HCT116 (cell line): ENCODE results near the gene MBD3L5. TPM values are rescaled to one million over a fixed set of nuclear protein-coding genes. Genes with fewer than 3 reads are reported as not detected.

Experiments used
- ATAC-seq: fragments of 200-7000 bp; cut with Tn5 transposase; 2 replicates; pipeline ENCODE4 v1.9.1; 2020; ENCODE audit warnings: mild to moderate bottlenecking, moderate library complexity
- BruUV-seq: library from RNA; stranded (reverse); fragments of 400-500 nt; replicated peaks from 2 replicates; lab custom pipeline; 2021; lab: Mats Ljungman, UMichigan
- CTCF ChIA-PET: fragments of 300-600 bp; sonication (Branson Sonifier 250); formaldehyde crosslinking; loops from one replicate; lab custom pipeline; 2021; ENCODE audit warnings: antibody characterized with exemption; lab: Charles Lee
- POLR2A ChIA-PET: fragments of 300-600, 350-600 bp; sonication (Branson Sonifier 250); formaldehyde crosslinking; loops from one replicate; lab custom pipeline; 2021; ENCODE audit warnings: antibody characterized with exemption; lab: Charles Lee
- RAD21 ChIA-PET, 2 experiments: fragments of 300-600 bp; sonication (Branson Sonifier 250); formaldehyde crosslinking; loops; one replicate each; lab custom pipeline; 2023; ENCODE audit warnings: low total read pairs in 2 of 2; ENCODE audit not compliant: uncharacterized antibody in 2 of 2, unreplicated experiment in 2 of 2, low non-redundant PET in 1 of 2; lab: Charles Lee
- DNase-seq: peaks from one replicate; pipeline ENCODE4 v3.0.0-alpha.2; 2010; ENCODE audit warnings: low read depth, low spot score
- H2AFZ ChIP-seq: fragments of 200-600 bp; shearing (Covaris generic), sonication (generic); 2 replicates; pipeline ENCODE4 v1.6.1; 2017; ENCODE audit warnings: low read depth, mixed run types, mixed read lengths, antibody characterized with exemption, low read length; ENCODE audit not compliant: poor library complexity, severe bottlenecking
- H3K27ac ChIP-seq: 2 replicates; pipeline ENCODE4 v1.5.1; 2012; ENCODE audit warnings: low read depth, low read length
- H3K27me3 ChIP-seq: fragments of 200-600 bp; sonication (generic); 2 replicates; pipeline ENCODE4 v1.6.1; 2016; ENCODE audit warnings: mixed run types, low read length, mixed read lengths; ENCODE audit not compliant: insufficient read depth
- H3K36me3 ChIP-seq, 2 experiments: fragments of 200-500 bp in 1 of 2; fragments of 200-600 bp in 1 of 2; sonication (Bioruptor generic) in 1 of 2; sonication (generic) in 1 of 2; 2 replicates each; pipeline versions ENCODE4 v1.5.1 to v1.6.1; 2014 to 2016; ENCODE audit warnings: low read length in 2 of 2, inconsistent platforms in 1 of 2, mixed read lengths in 1 of 2, mixed run types in 1 of 2; ENCODE audit not compliant: insufficient read depth in 2 of 2, control insufficient read depth in 1 of 2
- H3K4me1 ChIP-seq, 2 experiments: fragments of 200-600 bp in 1 of 2; sonication (generic) in 1 of 2; 2 replicates each; pipeline versions ENCODE4 v1.5.1 to v1.6.1; 2012 to 2017; ENCODE audit warnings: low read length in 2 of 2, inconsistent platforms in 1 of 2, mild to moderate bottlenecking in 1 of 2, mixed read lengths in 1 of 2, mixed run types in 1 of 2, moderate library complexity in 1 of 2; ENCODE audit not compliant: insufficient read depth in 2 of 2, control insufficient read depth in 1 of 2
- H3K4me2 ChIP-seq: fragments of 200-600 bp; sonication (generic); 2 replicates; pipeline ENCODE4 v1.6.1; 2017; ENCODE audit warnings: mixed run types, low read length, mixed read lengths
- H3K4me3 ChIP-seq, 2 experiments: fragments of 200-600 bp in 1 of 2; sonication (generic) in 1 of 2; replicated peaks in 1 of 2; 2 replicates each; pipeline ENCODE4 v1.5.1; 2011 to 2016; ENCODE audit warnings: low read length in 2 of 2, control low read depth in 1 of 2, low read depth in 1 of 2, mild to moderate bottlenecking in 1 of 2, mixed read lengths in 1 of 2, mixed run types in 1 of 2
- H3K79me2 ChIP-seq: fragments of 200-600 bp; sonication (generic); 2 replicates; pipeline ENCODE4 v1.6.1; 2017; ENCODE audit warnings: mild to moderate bottlenecking, mixed run types, low read length, moderate library complexity, mixed read lengths; ENCODE audit not compliant: insufficient read depth
- H3K9ac ChIP-seq: fragments of 200-600 bp; sonication (generic); 2 replicates; pipeline ENCODE4 v1.6.1; 2016; ENCODE audit warnings: low read length, mixed read lengths
- H3K9me2 ChIP-seq: fragments of 200-600 bp; sonication (generic), shearing (Covaris generic); 2 replicates; pipeline ENCODE4 v1.6.1; 2017; ENCODE audit warnings: mixed run types, mild to moderate bottlenecking, moderate library complexity; ENCODE audit not compliant: insufficient read depth
- H3K9me3 ChIP-seq, 2 experiments: fragments of 200-500 bp in 1 of 2; fragments of 200-600 bp in 1 of 2; sonication (Bioruptor generic) in 1 of 2; sonication (generic) in 1 of 2; 2 replicates each; pipeline ENCODE4 v1.6.1; 2014 to 2017; ENCODE audit warnings: low read length in 2 of 2, mixed read lengths in 2 of 2, inconsistent platforms in 1 of 2, low read depth in 1 of 2, mild to moderate bottlenecking in 1 of 2, mixed run types in 1 of 2, moderate library complexity in 1 of 2; ENCODE audit not compliant: control insufficient read depth in 1 of 2, insufficient read depth in 1 of 2
- H4K20me1 ChIP-seq: fragments of 200-600 bp; sonication (generic), shearing (Covaris generic); 2 replicates; pipeline ENCODE4 v1.6.1; 2017; ENCODE audit warnings: mixed run types, mild to moderate bottlenecking, moderate library complexity; ENCODE audit not compliant: insufficient read depth
- ATF3 ChIP-seq: IDR thresholded peaks from 2 replicates; pipeline ENCODE4 v1.6.1; 2012
- CEBPB ChIP-seq: IDR thresholded peaks from 2 replicates; pipeline ENCODE4 v1.6.1; 2012; ENCODE audit warnings: low read depth
- EGR1 ChIP-seq: IDR thresholded peaks from 2 replicates; pipeline ENCODE4 v1.6.1; 2012; ENCODE audit warnings: low read depth
- ELF1 ChIP-seq: IDR thresholded peaks from 2 replicates; pipeline ENCODE4 v1.6.1; 2012; ENCODE audit warnings: low read depth, borderline replicate concordance
- EZH2phosphoT487 ChIP-seq: fragments of 200-600 bp; IDR thresholded peaks from 2 replicates; pipeline ENCODE4 v1.6.1; 2018; ENCODE audit warnings: antibody characterized with exemption, borderline replicate concordance
- FOSL1 ChIP-seq: IDR thresholded peaks from 2 replicates; pipeline ENCODE4 v1.6.1; 2012; ENCODE audit warnings: low read depth
- POLR2A ChIP-seq: IDR thresholded peaks from 2 replicates; pipeline ENCODE4 v1.7.0; 2011; ENCODE audit warnings: borderline replicate concordance; ENCODE audit not compliant: insufficient read depth, insufficient read length; ENCODE audit errors: extremely low read depth
- RAD21 ChIP-seq: IDR thresholded peaks from 2 replicates; pipeline ENCODE4 v1.6.1; 2012; ENCODE audit warnings: low read depth, mild to moderate bottlenecking
- REST ChIP-seq: IDR thresholded peaks from 2 replicates; pipeline ENCODE4 v1.6.1; 2012; ENCODE audit warnings: low read depth
- SP1 ChIP-seq: IDR thresholded peaks from 2 replicates; pipeline ENCODE4 v1.6.1; 2012; ENCODE audit warnings: low read depth
- ZNF274 ChIP-seq: fragments of 200-500 bp; sonication (Bioruptor generic); IDR thresholded peaks from 2 replicates; pipeline ENCODE4 v1.6.1; 2014; ENCODE audit warnings: mild to moderate bottlenecking, low read depth, low read length, inconsistent platforms
- intact Hi-C: fragments of 100-400 bp; cut with micrococcal nuclease; formaldehyde crosslinking; loops from 2 replicates; pipeline ENCODE4 v1.10.0; 2022
- total RNA-seq: library from RNA; stranded (reverse); gene quantifications from one replicate; pipeline ENCODE4 v1.2.1, GENCODE V29; 2021; ENCODE audit not compliant: unreplicated experiment

Gene MBD3L5
- total RNA-seq, 1 experiment from 2014 or later: not detected

GRCh38 chr19:7072541-7072940 lies 42.2 kb downstream of the MBD3L5 start:
- CTCF ChIA-PET: no interaction called here
- Histone ChIP-seq H2AFZ (no peak overlapping the region), H3K9ac (no peak overlapping the region), H3K27me3 (no peaks in the 10 kb centered on the region), H3K4me2 (no peak overlapping the region), H4K20me1 (no peaks in the 10 kb centered on the region), H3K4me3 (no peak overlapping the region), H3K79me2 (peaks cover 18% of the 10 kb centered on the region), H3K9me3 (peaks cover 2 to 7% of the 10 kb centered on the region in 2 experiments; a peak in 3 of 4 replicates), H3K9me2 (no peaks in the 10 kb centered on the region), H3K27ac (no peak overlapping the region), H3K4me1 (peaks cover 8 to 11% of the 10 kb centered on the region in 2 experiments; a peak in 3 of 4 replicates), H3K36me3 (peaks cover 43 to 44% of the 10 kb centered on the region in 2 experiments)
- no peak for DNase-seq
- TF ChIP-seq ELF1 (no peak), SP1 (no peak), EZH2phosphoT487 (no peak), ZNF274 (no peak), CEBPB (no peak), POLR2A (no peak), FOSL1 (no peak), ATF3 (no peak)
- no TSS peak for BruUV-seq
- RAD21 ChIA-PET: no interaction called here
- intact Hi-C loops: no loop called here
- POLR2A ChIA-PET: interaction anchor here (1.0 kb wide), 1 partner anchor 9 kb away, joined by 3 read pairs; no protein-coding TSS in a partner anchor
- ATAC-seq: no peak

GRCh38 chr19:7074705-7075282 lies 44.4 kb downstream of the MBD3L5 start:
- H3K9ac ChIP-seq: no peak overlapping the region
- H3K4me2 ChIP-seq: no peak overlapping the region
- H3K9me2 ChIP-seq: no peaks in the 10 kb centered on the region
- intact Hi-C loops: no loop called here
- H3K4me3 ChIP-seq: no peak overlapping the region
- CTCF ChIA-PET: no interaction called here
- no peaks in the 10 kb centered on the region for H4K20me1 ChIP-seq
- ATAC-seq: no peak
- peaks cover 19% of the 10 kb centered on the region for H3K79me2 ChIP-seq
- H3K9me3 ChIP-seq: peaks cover 17 to 18% of the 10 kb centered on the region in 2 experiments; a peak in 3 of 4 replicates
- peaks cover 54 to 66% of the 10 kb centered on the region in 2 experiments for H3K36me3 ChIP-seq
- DNase-seq: no peak
- peaks cover 4 to 5% of the 10 kb centered on the region in 2 experiments; a peak in 3 of 4 replicates for H3K4me1 ChIP-seq
- no peaks in the 10 kb centered on the region for H3K27me3 ChIP-seq
- POLR2A ChIA-PET: no interaction called here
- RAD21 ChIA-PET: no interaction called here
- BruUV-seq: no TSS peak
- no peak overlapping the region for H2AFZ ChIP-seq
- H3K27ac ChIP-seq: no peak overlapping the region
- TF ChIP-seq ATF3: no peak
- TF ChIP-seq RAD21: no peak
- TF ChIP-seq REST: no peak
- TF ChIP-seq CEBPB: no peak
- no peak for TF ChIP-seq EGR1
- TF ChIP-seq, all 23 proteins: peak for 0
